Keratinocyte (primary cell): ENCODE data around the gene KLRC4. TPM values are rescaled to one million over a fixed set of nuclear protein-coding genes. Genes with fewer than 3 reads are reported as not detected.

Source experiments
- DNase-seq: peaks from one replicate; pipeline ENCODE4 v3.0.0-alpha.2; 2011; ENCODE audit warnings: low read depth, missing footprints, low spot score
- FAIRE-seq: peaks from 2 replicates; lab custom pipeline; 2011; peaks lifted over from hg19 to GRCh38; lab: Jason Lieb, UNC
- H2AFZ ChIP-seq: 2 replicates; pipeline ENCODE4 v1.6.0; 2012; ENCODE audit warnings: low read length, control low read depth, inconsistent platforms; ENCODE audit not compliant: control insufficient read depth
- H3K27ac ChIP-seq: 2 replicates; pipeline ENCODE4 v1.5.1; 2011; ENCODE audit warnings: low read length; ENCODE audit not compliant: control insufficient read depth, insufficient read depth
- H3K27me3 ChIP-seq: 3 replicates; pipeline ENCODE4 v1.6.0; 2011; ENCODE audit warnings: low read length; ENCODE audit not compliant: control insufficient read depth, insufficient read depth; ENCODE audit errors: extremely low read depth
- H3K36me3 ChIP-seq, 2 experiments: 2 replicates in 1 of 2; 3 replicates in 1 of 2; pipeline ENCODE4 v1.5.1; 2011; ENCODE audit warnings: low read length in 2 of 2, mild to moderate bottlenecking in 1 of 2; ENCODE audit not compliant: control insufficient read depth in 2 of 2, insufficient read depth in 2 of 2; ENCODE audit errors: extremely low read depth in 1 of 2
- H3K4me1 ChIP-seq: 3 replicates; pipeline ENCODE4 v1.5.1; 2011; ENCODE audit warnings: low read length; ENCODE audit not compliant: control insufficient read depth, insufficient read depth; ENCODE audit errors: extremely low read depth
- H3K4me2 ChIP-seq: 3 replicates; pipeline ENCODE4 v1.6.0; 2011; ENCODE audit warnings: low read depth, low read length; ENCODE audit not compliant: control insufficient read depth, insufficient read depth; ENCODE audit errors: extremely low read depth
- H3K4me3 ChIP-seq, 3 experiments: fragments of 200-600 bp in 1 of 3; sonication (generic) in 1 of 3; 2 replicates in 2 of 3; 3 replicates in 1 of 3; pipeline ENCODE4 v1.5.1; 2011 to 2016; ENCODE audit warnings: low read length in 3 of 3, mild to moderate bottlenecking in 3 of 3, control low read depth in 2 of 3, inconsistent platforms in 1 of 3, low read depth in 1 of 3, mixed read lengths in 1 of 3, mixed run types in 1 of 3, moderate library complexity in 1 of 3; ENCODE audit not compliant: control insufficient read depth in 2 of 3, insufficient read depth in 2 of 3; ENCODE audit errors: extremely low read depth in 1 of 3
- H3K79me2 ChIP-seq: 2 replicates; pipeline ENCODE4 v1.6.0; 2012; ENCODE audit warnings: low read length; ENCODE audit not compliant: control insufficient read depth, insufficient read depth
- H3K9ac ChIP-seq: 3 replicates; pipeline ENCODE4 v1.6.0; 2011; ENCODE audit warnings: low read length; ENCODE audit not compliant: control insufficient read depth, insufficient read depth; ENCODE audit errors: extremely low read depth
- H3K9me1 ChIP-seq: 3 replicates; pipeline ENCODE4 v1.6.0; 2011; ENCODE audit warnings: low read length; ENCODE audit not compliant: control insufficient read depth, insufficient read depth; ENCODE audit errors: extremely low read depth
- H3K9me3 ChIP-seq: 2 replicates; pipeline ENCODE4 v1.5.1; 2012; ENCODE audit warnings: low read depth, low read length; ENCODE audit not compliant: control insufficient read depth
- H4K20me1 ChIP-seq: 3 replicates; pipeline ENCODE4 v1.6.0; 2011; ENCODE audit warnings: low read length; ENCODE audit not compliant: control insufficient read depth, insufficient read depth; ENCODE audit errors: extremely low read depth
- EZH2 ChIP-seq: IDR thresholded peaks from one replicate; pipeline ENCODE4 v1.6.1; 2012; ENCODE audit warnings: inconsistent platforms, mild to moderate bottlenecking, low read length, moderate library complexity
- dilution Hi-C: fragments of 300-500 bp; cut with MboI; formaldehyde crosslinking; loops from one replicate; pipeline ENCODE4 v1.7.0; 2020; ENCODE audit warnings: low sequenced_read_pairs; ENCODE audit not compliant: extremely low pct_ligation_motif_present
- polyA minus RNA-seq, 3 experiments: library from RNA; depleted of rRNA, polyadenylated mRNA; stranded (reverse); fragments of >200 nt; gene quantifications; 1 replicate in 1 of 3; 2 replicates in 1 of 3; 3 replicates in 1 of 3; pipeline ENCODE4 v1.2.3, GENCODE V29; 2011
- polyA plus RNA-seq, 5 experiments: library from polyadenylated mRNA; depleted of rRNA in 3 of 5; stranded (reverse) in 3 of 5; stranded (forward) in 1 of 5; unstranded in 1 of 5; fragments of >200 nt; gene quantifications; 1 replicate in 1 of 5; 2 replicates in 3 of 5; 3 replicates in 1 of 5; pipeline versions ENCODE4 v1.2.1 to v1.2.3, GENCODE V29; 2011 to 2012; ENCODE audit warnings: missing spikeins in 2 of 5, low read depth in 1 of 5, low replicate concordance in 1 of 5
- TF ChIP-seq, protein P1 (sequence below), 3 experiments: IDR thresholded peaks in 1 of 3; conservative IDR thresholded peaks in 1 of 3; optimal IDR thresholded peaks in 1 of 3; 2 replicates in 2 of 3; 3 replicates in 1 of 3; pipeline versions ENCODE3 to v1.5.1; 2011; ENCODE audit warnings: low read length in 3 of 3, mild to moderate bottlenecking in 3 of 3, moderate library complexity in 2 of 3, control low read depth in 1 of 3, inconsistent platforms in 1 of 3; ENCODE audit not compliant: insufficient read depth in 2 of 3; ENCODE audit errors: extremely low read depth in 1 of 3

The KLRC4 gene, protein sequence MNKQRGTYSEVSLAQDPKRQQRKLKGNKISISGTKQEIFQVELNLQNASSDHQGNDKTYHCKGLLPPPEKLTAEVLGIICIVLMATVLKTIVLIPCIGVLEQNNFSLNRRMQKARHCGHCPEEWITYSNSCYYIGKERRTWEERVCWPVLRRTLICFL
- polyA plus RNA-seq (not detected in 3 replicates), polyA minus RNA-seq (not detected in 3 replicates)
- polyA plus RNA-seq (2011; ENCODE audit: low read depth) = not detected
- polyA plus RNA-seq (2011; cell fraction: cytosol; rRNA removed) = not detected in 2 replicates
- polyA plus RNA-seq (2011; cell fraction: nucleus; rRNA removed) = not detected in 2 replicates
- not detected in 2 replicates for polyA plus RNA-seq (2012; ENCODE audit: low replicate concordance)
- not detected for polyA minus RNA-seq (2011; cell fraction: cytosol; rRNA and poly(A)+ RNA removed)
- not detected in 2 replicates for polyA minus RNA-seq (2011; cell fraction: nucleus; rRNA and poly(A)+ RNA removed)

DNA sequence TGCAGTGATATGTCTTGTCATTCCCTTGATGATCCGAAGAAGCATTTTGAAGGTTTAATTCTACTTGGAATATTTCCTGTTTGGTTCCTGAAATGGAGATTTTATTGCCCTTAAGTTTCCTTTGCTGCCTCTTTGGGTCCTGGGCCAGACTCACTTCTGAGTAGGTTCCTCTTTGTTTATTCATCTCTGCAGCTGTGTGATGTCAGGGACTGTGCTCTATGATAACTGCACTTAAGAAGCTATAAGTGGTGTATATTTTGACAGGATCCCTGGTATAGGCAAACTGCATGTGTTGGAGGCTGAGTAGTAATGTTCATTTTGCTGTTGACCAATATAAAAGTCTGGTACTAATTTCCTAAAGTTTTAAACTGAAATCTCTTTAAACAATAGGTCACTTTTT is at the start of gene KLRC4:
Gene KLRC4 (minus strand): TSS at position 366 of the 400 bp plus-strand sequence. CDS start 182 bp downstream, at position 184.
- no peak for DNase-seq

DNA sequence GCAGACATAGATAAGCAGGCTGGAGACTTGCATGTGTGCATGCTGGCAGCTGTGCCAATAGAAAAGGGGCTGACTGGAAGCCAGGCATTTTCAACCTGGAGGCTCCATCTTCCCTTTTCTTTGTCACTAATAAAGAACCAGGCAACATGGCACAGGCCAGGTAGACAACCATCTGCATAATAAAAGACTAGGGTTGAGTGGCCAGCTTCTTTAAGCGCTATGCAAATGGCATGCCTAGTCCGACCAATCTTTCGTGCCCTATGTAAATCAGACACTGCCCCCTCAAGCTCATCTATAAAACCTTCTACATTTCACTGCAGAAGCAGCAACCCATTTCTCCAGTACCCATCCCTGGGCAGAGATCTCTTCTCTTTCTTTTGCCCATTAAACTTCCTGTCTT is 48.2 kb upstream of the KLRC4 start:
- Histone ChIP-seq H3K4me3 (no peak overlapping the region), H3K36me3 (no peaks in the 10 kb centered on the region), H3K27me3 (no peaks in the 10 kb centered on the region), H2AFZ (no peak overlapping the region), H3K27ac (no peak overlapping the region), H3K9ac (no peak overlapping the region), H3K9me1 (no peaks in the 10 kb centered on the region), H4K20me1 (no peaks in the 10 kb centered on the region), H3K9me3 (no peaks in the 10 kb centered on the region), H3K79me2 (no peaks in the 10 kb centered on the region), H3K4me1 (no peaks in the 10 kb centered on the region), H3K4me2 (no peak overlapping the region)
- dilution Hi-C loops = no loop called here
- FAIRE-seq (no peak), DNase-seq (no peak)
- no peak for TF ChIP-seq EZH2

More for the DNA sequence above, at the start of gene KLRC4:
- Histone ChIP-seq H3K9me3 (no peaks in the 10 kb centered on the region), H3K27ac (no peak within 1 kb of the TSS), H2AFZ (no peak within 1 kb of the TSS), H3K36me3 (no peaks in the 10 kb centered on the region), H3K9ac (no peak within 1 kb of the TSS), H3K79me2 (no peaks in the 10 kb centered on the region), H3K27me3 (no peaks in the 10 kb centered on the region), H3K4me1 (peaks cover 4% of the 10 kb centered on the region), H3K4me3 (no peak within 1 kb of the TSS), H3K4me2 (no peak within 1 kb of the TSS), H3K9me1 (no peaks in the 10 kb centered on the region), H4K20me1 (no peaks in the 10 kb centered on the region)
- TF ChIP-seq, protein P1, sequence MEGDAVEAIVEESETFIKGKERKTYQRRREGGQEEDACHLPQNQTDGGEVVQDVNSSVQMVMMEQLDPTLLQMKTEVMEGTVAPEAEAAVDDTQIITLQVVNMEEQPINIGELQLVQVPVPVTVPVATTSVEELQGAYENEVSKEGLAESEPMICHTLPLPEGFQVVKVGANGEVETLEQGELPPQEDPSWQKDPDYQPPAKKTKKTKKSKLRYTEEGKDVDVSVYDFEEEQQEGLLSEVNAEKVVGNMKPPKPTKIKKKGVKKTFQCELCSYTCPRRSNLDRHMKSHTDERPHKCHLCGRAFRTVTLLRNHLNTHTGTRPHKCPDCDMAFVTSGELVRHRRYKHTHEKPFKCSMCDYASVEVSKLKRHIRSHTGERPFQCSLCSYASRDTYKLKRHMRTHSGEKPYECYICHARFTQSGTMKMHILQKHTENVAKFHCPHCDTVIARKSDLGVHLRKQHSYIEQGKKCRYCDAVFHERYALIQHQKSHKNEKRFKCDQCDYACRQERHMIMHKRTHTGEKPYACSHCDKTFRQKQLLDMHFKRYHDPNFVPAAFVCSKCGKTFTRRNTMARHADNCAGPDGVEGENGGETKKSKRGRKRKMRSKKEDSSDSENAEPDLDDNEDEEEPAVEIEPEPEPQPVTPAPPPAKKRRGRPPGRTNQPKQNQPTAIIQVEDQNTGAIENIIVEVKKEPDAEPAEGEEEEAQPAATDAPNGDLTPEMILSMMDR (optimal IDR thresholded peaks at IDR 0.05 in 1 of 3, IDR thresholded peaks at IDR 0.05 in 1 of 3, conservative IDR thresholded peaks at IDR 0.05 in 1 of 3; ENCODE audit: extremely low read depth in 1 of 3, insufficient read depth in 2 of 3, low read length in 3 of 3) = no peak
- no peak for TF ChIP-seq EZH2
- peak; percentile 34 for FAIRE-seq
- dilution Hi-C loops = no loop called here
